HepG2 (cell line): ENCODE measurements around the gene HLCS. TPM values are rescaled to one million over a fixed set of nuclear protein-coding genes. Genes with fewer than 3 reads are reported as not detected.

ENCODE experiments used
- ATAC-seq: fragments of 200-7000 bp; cut with Tn5 transposase; 3 replicates; pipeline ENCODE4 v1.9.1; 2020; ENCODE audit warnings: mild to moderate bottlenecking, moderate library complexity
- BruUV-seq: library from RNA; stranded (reverse); fragments of 400-500 nt; replicated peaks from 2 replicates; lab custom pipeline; 2021; lab: Mats Ljungman, UMichigan
- CTCF ChIA-PET: fragments of 300-600 bp; formaldehyde crosslinking; extraction: SDS; loops from one replicate; lab custom pipeline; 2021; ENCODE audit warnings: low total read pairs, inconsistent platforms, low intra/inter-chr PET ratio; lab: Yijun Ruan, JAX
- POLR2A ChIA-PET: fragments of 350-600 bp; sonication (Branson Sonifier 250); formaldehyde crosslinking; loops from one replicate; lab custom pipeline; 2020; ENCODE audit warnings: antibody characterized with exemption, inconsistent platforms; lab: Yijun Ruan, JAX
- DNase-seq: peaks from one replicate; pipeline ENCODE4 v3.0.0-alpha.2; 2015; ENCODE audit warnings: low spot score
- FAIRE-seq: peaks from 3 replicates; lab custom pipeline; 2011; peaks lifted over from hg19 to GRCh38; lab: Jason Lieb, UNC
- H2AFZ ChIP-seq: one replicate; pipeline ENCODE4 v1.6.1; 2011; ENCODE audit warnings: low read length, inconsistent platforms
- H3K27ac ChIP-seq: fragments of 300-600 bp; 3 replicates; pipeline ENCODE4 v1.8.0; 2011; ENCODE audit warnings: mixed run types, mild to moderate bottlenecking, mixed read lengths, low read length, inconsistent platforms; ENCODE audit not compliant: insufficient read depth; ENCODE audit errors: extremely low read length
- H3K27me3 ChIP-seq, 2 experiments: fragments of 200-600 bp in 1 of 2; 2 replicates in 1 of 2; 3 replicates in 1 of 2; pipeline versions ENCODE4 v1.6.0 to v1.8.0; 2011; ENCODE audit warnings: low read length in 2 of 2, mild to moderate bottlenecking in 2 of 2, moderate library complexity in 2 of 2, inconsistent platforms in 1 of 2; ENCODE audit not compliant: insufficient read depth in 2 of 2, control insufficient read depth in 1 of 2
- H3K36me3 ChIP-seq, 2 experiments: fragments of 200-600 bp in 1 of 2; replicated peaks in 1 of 2; 2 replicates in 1 of 2; 3 replicates in 1 of 2; pipeline versions ENCODE4 v1.5.1 to v1.8.0; 2011; ENCODE audit warnings: low read length in 2 of 2, inconsistent platforms in 1 of 2; ENCODE audit not compliant: insufficient read depth in 2 of 2, control insufficient read depth in 1 of 2
- H3K4me1 ChIP-seq: 2 replicates; pipeline ENCODE4 v1.5.1; 2012; ENCODE audit warnings: low read length, inconsistent platforms; ENCODE audit not compliant: insufficient read depth
- H3K4me2 ChIP-seq: 2 replicates; pipeline ENCODE4 v1.6.0; 2011; ENCODE audit warnings: low read depth, low read length, inconsistent platforms
- H3K4me3 ChIP-seq, 3 experiments: fragments of 200-600 bp in 1 of 3; sonication (generic), shearing (Covaris generic) in 1 of 3; replicated peaks in 1 of 3; 2 replicates each; pipeline ENCODE4 v1.5.1; 2011 to 2016; ENCODE audit warnings: low read length in 3 of 3, inconsistent platforms in 2 of 3, low read depth in 2 of 3, mild to moderate bottlenecking in 2 of 3, control low read depth in 1 of 3, mixed read lengths in 1 of 3; ENCODE audit not compliant: insufficient read depth in 1 of 3
- H3K79me2 ChIP-seq: one replicate; pipeline ENCODE4 v1.6.1; 2011; ENCODE audit warnings: low read length, inconsistent platforms; ENCODE audit not compliant: insufficient read depth
- H3K9ac ChIP-seq: 2 replicates; pipeline ENCODE4 v1.6.0; 2011; ENCODE audit warnings: mild to moderate bottlenecking, low read depth, low read length, inconsistent platforms; ENCODE audit not compliant: insufficient read depth
- H3K9me3 ChIP-seq: 2 replicates; pipeline ENCODE4 v1.5.1; 2012; ENCODE audit warnings: mild to moderate bottlenecking, low read length
- H4K20me1 ChIP-seq: 2 replicates; pipeline ENCODE4 v1.6.0; 2011; ENCODE audit warnings: inconsistent platforms, mild to moderate bottlenecking, low read length, moderate library complexity; ENCODE audit not compliant: insufficient read depth
- BRF2 ChIP-seq: sonication (generic); formaldehyde crosslinking; IDR thresholded peaks from 2 replicates; pipeline ENCODE4 v1.8.1; 2022; ENCODE audit warnings: mild to moderate bottlenecking, missing genetic modification reagents
- CBX1 ChIP-seq: IDR thresholded peaks from one replicate; pipeline ENCODE4 v1.6.1; 2016; ENCODE audit warnings: antibody characterized with exemption, low read depth
- CENPX ChIP-seq: sonication (generic); formaldehyde crosslinking; IDR thresholded peaks from 2 replicates; pipeline ENCODE4 v1.9.0; 2021; ENCODE audit warnings: mild to moderate bottlenecking, missing genetic modification reagents, moderate library complexity
- MBNL3 ChIP-seq: fragments of 250-450 bp; sonication (Bioruptor Pico); conservative IDR thresholded peaks from 2 replicates; pipeline ENCODE4 v1.8.0; 2022; ENCODE audit warnings: mild to moderate bottlenecking, inconsistent platforms
- TBX3 ChIP-seq: fragments of 450-650 bp; IDR thresholded peaks from 2 replicates; pipeline ENCODE4 v1.6.1; 2017; ENCODE audit warnings: antibody characterized with exemption, mild to moderate bottlenecking, inconsistent platforms, borderline replicate concordance
- ZBTB38 ChIP-seq: sonication (generic); formaldehyde crosslinking; IDR thresholded peaks from 2 replicates; pipeline ENCODE4 v1.5.1; 2020; ENCODE audit warnings: mild to moderate bottlenecking, missing genetic modification reagents
- ZNF142 ChIP-seq: sonication (generic); formaldehyde crosslinking; IDR thresholded peaks from 2 replicates; pipeline ENCODE4 v1.4.0; 2020; ENCODE audit warnings: missing genetic modification reagents
- ZNF776 ChIP-seq: sonication (generic); formaldehyde crosslinking; IDR thresholded peaks from 2 replicates; pipeline ENCODE4 v1.4.0; 2020; ENCODE audit warnings: mild to moderate bottlenecking, missing genetic modification reagents
- ZSCAN12 ChIP-seq: sonication (generic); formaldehyde crosslinking; IDR thresholded peaks from 2 replicates; pipeline ENCODE4 v1.9.0; 2021; ENCODE audit warnings: mild to moderate bottlenecking, missing genetic modification reagents
- WGBS: methylation state at CpG from one replicate; pipeline ENCODE4 v1.1.6; 2017; ENCODE audit warnings: low lambda C conversion rate; 5-methylcytosine and 5-hydroxymethylcytosine counted together
- in situ Hi-C: cut with HindIII; loops from 2 replicates; pipeline ENCODE4 v1.10.0; 2017; ENCODE audit warnings: low pct_unique_long_range_greater_than_20kb; ENCODE audit not compliant: extremely low pct_ligation_motif_present
- intact Hi-C: fragments of 100-400 bp; cut with micrococcal nuclease; formaldehyde crosslinking; loops from one replicate; pipeline ENCODE4 v1.10.0; 2022; ENCODE audit not compliant: unreplicated experiment
- polyA plus RNA-seq, 8 experiments: library from polyadenylated mRNA; depleted of rRNA in 3 of 8; stranded (reverse) in 7 of 8; unstranded in 1 of 8; fragments of >200 nt; fragmentation: Illumina TruSeq in 4 of 8; extraction: Trizol in 4 of 8; gene quantifications; 2 replicates each; pipeline versions ENCODE4 v1.2.1 to v1.2.3, GENCODE V29; 2011 to 2016; ENCODE audit warnings: low read depth in 4 of 8, missing spikeins in 1 of 8, mixed read lengths in 1 of 8; ENCODE audit not compliant: insufficient read depth in 1 of 8
- total RNA-seq, 5 experiments: library from RNA; depleted of rRNA; stranded (reverse); fragments of >200 nt; fragmentation: Illumina TruSeq; extraction: Trizol; gene quantifications; 2 replicates each; pipeline ENCODE4 v1.2.3, GENCODE V29; 2016; ENCODE audit warnings: low read depth in 1 of 5

Gene HLCS
- total and polyA plus RNA-seq, 2 of the 13 experiments (the other 11 are each of a cell fraction or from before 2014, with no cell fraction given) = 7.9 to 12.3 TPM

- no peak for TF ChIP-seq ZNF142 (CRISPR knock-in tag)
- TF ChIP-seq ZNF776 (CRISPR knock-in tag) = no peak
These were observed 198.0 kb downstream of the HLCS start (continued) for GRCh38 chr21:36768496-36768895.

GRCh38 chr21:36767096-36767495, 199.4 kb downstream of the HLCS start:
- DNase-seq (no peak), ATAC-seq (no peak)
- TF ChIP-seq ZBTB38 (CRISPR knock-in tag) = no peak
- no peak for TF ChIP-seq CBX1
- no peak for TF ChIP-seq CENPX
- no peak for TF ChIP-seq ZSCAN12 (CRISPR knock-in tag)
- TF ChIP-seq BRF2 (CRISPR knock-in tag) = no peak
- no peak for TF ChIP-seq TBX3
- TF ChIP-seq MBNL3 = no peak
- TF ChIP-seq, all 625 proteins: peak for 0
- no peaks in the 10 kb centered on the region for H3K79me2 ChIP-seq
- no peaks in the 10 kb centered on the region for H3K27me3 ChIP-seq
- ChIA-PET POLR2A (no interaction called here), CTCF (no interaction called here)
- no peaks in the 10 kb centered on the region for H4K20me1 ChIP-seq
- no peak overlapping the region for H3K4me3 ChIP-seq
- no peak overlapping the region for H3K27ac ChIP-seq
- peaks cover 0 to 1% of the 10 kb centered on the region in 2 experiments; a peak in 1 of 5 replicates for H3K36me3 ChIP-seq
- no peaks in the 10 kb centered on the region for H3K4me1 ChIP-seq
- H2AFZ ChIP-seq = no peak overlapping the region
- H3K4me2 ChIP-seq = no peak overlapping the region
- no TSS peak for BruUV-seq
- FAIRE-seq = no peak
- intact Hi-C loops = no loop called here
- WGBS = 94% methylated on average over 11 of the region's 11 CpGs
- in situ Hi-C loops = no loop called here
- no peak overlapping the region for H3K9ac ChIP-seq
- H3K9me3 ChIP-seq = no peaks in the 10 kb centered on the region
